HG02678 (cell line): ENCODE results near the gene CSTF3.
A peak's percentile ranks its signal among the peaks of the same experiment; 100 is the strongest.
"Not testable (repeated sequence)": the region's sequence is repeated elsewhere in the genome, so short reads cannot be mapped to it uniquely, and the experiment has no call there.

ENCODE experiments used
- ATAC-seq: cut with Tn5 transposase; IDR thresholded peaks from one replicate; pipeline ENCODE4 v1.9.1; 2021; ENCODE audit warnings: mild to moderate bottlenecking, moderate library complexity; ENCODE audit not compliant: unreplicated experiment

The CSTF3 gene

DNA sequence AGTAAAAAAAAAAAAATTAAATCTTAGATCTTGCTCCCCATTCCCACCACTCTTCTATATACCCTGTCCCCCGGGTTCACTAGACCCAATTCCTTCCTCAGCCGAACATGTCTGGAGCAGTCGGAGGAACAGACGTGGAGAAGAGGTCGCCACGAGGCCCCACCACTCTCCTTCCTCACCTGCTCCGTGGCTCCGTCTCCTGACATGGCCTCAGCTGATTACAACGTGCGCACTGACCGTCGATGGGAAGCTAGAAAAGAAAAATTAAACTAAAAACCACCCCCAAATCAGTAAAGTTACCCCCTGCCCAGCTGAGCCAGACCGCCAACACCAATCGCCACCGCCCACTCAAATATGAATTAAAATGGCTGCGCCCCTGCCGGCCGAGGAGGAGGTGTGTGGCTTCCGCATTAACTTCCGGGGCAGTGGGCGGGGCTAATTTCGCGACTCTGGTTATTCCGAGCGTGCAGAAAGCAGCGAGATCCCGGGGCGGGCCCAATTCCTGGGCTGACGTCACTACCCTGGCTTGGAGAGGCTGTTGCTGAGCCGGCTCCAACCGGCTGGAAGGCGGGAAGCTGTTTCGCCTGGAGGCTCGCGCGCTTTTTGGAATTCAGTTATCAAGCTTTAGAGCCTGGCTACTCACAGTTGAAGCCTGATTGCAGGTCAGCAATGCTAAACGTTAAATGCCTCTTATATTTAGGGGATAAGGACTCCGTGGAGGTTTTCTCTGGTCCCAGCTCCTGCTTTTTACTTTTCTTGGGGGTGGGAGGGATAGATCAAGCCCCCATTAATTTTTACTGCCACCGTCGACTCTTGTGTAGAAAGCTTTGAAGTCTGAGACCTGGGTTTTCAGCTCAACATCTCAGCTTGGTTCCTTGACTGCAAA lies at the start of gene CSTF3:
Gene CSTF3, minus strand, starts transcription at position 361 of the 886 bp plus-strand sequence. Its CDS starts 155 bp downstream, at position 206.
- peak; percentile 91 for ATAC-seq

DNA sequence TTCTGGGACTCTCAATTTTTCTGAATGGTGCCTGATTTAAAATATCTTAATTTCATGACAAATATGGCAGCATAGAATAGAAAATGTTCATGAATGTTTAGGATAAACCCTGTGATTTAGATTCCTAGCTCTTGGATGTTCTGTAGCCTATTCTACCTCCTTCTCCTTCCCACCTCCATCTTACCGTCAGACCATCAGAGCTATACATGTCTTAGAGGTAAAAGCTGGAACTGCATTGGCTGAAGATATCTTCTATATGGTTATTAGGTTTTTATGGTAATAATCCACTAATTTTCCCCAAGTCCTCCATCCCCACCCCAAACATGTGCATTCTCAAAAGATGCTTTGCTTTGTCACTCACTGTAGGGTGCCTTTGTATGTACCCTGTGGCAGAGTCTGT lies 46.9 kb upstream of the CSTF3 start:
- ATAC-seq: no peak

DNA sequence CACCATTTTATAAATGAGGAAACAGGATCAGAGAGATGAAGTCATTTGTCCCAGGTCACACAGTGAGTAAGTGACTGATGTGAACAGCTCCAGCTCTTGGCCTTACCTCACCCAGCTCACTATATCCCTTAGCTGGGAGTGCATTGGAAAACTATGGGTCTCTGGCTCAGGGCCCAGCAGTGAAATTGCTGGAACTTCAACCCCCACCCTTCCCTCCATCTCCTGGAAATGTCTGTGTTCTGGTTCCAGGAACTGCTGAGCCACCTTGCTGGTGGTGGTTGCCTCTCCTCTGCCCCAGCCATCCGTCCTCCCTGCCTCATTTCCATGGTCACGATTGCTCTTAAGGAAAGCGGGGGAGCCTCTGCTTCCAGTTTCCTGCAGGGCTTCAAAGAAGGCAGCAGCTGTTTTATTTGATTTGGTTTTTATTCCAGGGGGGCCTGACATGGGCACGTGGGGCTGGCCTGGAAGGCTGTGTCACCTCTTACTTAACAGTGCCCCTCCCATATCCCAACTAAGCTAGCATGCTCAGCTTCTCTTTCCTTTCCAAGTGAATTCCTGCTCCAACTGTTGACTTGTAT lies 46.2 kb upstream of the CSTF3 start:
- no peak for ATAC-seq

DNA sequence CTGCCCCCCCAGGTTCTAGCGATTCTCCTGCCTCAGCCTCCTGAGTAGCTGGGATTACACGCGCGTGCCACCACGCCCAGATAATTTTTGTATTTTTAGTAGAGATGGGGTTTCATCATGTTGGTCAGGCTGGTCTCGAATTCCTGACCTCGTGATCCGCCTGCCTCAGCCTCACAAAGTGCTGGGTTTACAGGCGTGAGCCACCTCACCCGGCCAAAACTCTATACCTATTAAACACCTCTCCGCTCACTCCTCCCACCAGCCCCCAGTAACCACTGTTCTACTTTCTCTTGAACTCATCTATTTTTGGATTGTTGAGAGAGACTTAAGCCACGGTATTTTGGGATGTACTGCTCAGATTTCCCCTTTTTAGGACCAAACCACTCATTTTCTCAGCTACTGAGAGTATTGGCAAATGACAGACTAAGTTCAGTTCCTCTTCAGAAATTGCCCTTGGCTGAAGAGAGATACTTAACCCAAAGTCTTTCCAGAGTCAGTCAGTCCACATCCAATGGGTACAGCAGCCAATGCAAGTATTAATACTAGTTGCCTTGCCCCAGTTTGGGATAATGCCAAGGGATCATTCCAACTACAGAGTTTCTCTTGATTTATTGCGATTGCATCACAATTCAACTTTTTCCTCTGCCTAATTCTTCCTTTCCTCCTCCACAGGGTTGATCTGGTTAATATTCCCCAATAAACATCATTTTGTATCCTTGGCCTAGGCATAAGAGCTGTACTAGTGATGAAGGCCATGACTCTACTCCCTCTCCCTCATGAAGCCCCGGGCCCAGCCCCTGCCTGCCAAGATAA lies 36.8 kb upstream of the CSTF3 start:
- no peak for ATAC-seq

DNA sequence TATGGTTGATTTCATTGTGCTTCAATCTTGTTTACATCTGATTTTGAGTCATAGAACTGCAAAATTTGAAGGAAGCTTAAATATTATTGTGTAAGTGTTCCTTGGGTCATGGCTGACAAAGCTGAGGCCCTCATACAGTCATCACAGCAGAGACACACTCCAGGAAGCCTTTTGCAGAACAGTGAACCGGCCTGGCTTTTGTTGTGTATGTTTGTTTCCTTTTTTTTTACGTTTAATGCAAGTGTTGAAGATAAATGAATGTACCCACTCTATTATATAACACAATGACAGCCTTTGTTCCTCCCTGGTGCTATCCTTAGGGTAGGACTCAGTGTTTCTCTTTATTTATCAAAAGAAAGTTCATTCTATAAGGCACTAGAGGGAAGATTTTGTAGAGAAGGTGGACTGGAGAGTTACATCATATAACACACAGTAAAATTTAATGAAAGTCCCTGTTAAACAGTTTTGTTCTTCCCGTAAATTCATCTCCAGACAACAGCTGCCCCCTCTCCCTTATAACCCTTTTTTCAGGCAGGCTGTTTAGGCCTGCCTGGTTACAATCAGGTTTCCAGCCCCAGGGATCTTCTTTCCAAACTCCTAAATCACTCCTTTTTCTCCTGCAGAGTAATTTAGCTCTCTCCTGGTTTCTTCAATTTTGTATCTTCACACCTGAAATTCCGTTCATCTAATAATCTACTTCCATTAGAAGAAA lies 34.3 kb upstream of the CSTF3 start:
- ATAC-seq: no peak

DNA sequence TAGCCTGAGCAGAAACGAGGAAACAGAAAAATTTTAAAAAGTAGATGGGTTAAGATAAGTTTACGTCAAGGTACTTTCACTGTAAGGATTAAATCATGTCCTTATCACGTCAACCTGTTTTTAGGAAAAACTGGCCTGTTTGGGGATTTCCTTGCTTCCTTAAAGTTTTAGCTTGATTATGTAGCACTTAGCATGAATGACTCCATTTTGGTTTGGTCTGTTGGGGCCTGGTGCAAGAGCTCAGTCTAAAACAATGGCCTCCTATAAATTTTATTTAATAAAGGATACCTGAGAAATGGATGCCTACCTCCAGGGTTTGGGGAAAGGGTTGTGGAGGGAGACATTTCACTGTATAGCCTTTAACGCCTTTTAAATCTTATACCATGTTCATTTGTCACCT lies 33.2 kb upstream of the CSTF3 start:
- ATAC-seq: no peak

DNA sequence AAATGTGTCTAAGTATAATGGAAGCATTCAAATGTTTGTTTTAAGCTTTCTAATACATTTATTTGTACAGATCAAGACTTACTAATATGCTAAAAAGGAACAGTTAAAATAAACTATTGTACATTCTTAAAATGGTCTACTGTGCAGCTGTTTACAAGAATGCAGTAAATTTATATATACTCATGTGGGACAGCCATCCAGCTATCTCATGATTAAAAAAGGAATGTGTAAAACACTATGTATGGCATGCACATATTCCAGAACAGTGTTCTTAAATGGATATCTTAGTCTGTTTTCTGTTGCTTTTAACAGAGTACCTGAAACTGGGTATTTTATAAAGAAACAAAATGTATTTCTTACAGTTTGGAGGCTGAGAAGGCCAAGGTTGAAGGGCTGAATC lies 30.2 kb upstream of the CSTF3 start:
- ATAC-seq: no peak

DNA sequence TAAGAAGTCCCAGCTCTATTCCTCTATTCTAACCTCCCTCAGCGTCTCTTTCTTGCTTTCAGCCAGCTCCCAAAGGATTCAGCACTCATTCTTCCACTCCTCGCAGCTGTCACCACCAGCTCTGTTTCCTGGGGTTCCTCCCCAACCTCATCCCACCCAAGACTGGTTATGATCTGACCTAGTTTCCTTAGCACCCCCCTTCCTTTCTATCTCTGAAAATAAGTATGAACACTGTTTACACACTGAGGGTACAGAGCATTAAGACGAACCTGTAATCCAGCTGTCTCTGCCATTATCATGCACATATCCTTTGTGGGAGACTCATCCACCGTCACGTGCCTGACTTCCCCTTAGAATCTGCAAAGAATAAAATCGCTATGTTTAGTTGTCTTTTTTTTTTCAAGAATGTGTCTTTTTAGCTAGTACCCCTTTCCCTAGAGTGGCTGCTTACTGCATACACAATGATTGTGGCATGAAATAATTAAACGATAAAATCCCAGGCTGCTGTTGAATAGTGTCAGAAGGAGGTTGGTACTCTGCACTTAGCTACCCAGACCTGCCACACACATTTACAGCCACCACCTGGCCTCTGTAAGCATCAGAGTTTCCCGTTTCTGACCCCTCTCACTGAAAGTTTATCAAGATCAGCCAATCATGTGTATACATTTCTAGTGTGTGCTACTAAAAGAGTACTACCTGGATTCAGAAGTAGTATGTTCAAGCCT lies 26.9 kb upstream of the CSTF3 start:
- ATAC-seq: no peak

DNA sequence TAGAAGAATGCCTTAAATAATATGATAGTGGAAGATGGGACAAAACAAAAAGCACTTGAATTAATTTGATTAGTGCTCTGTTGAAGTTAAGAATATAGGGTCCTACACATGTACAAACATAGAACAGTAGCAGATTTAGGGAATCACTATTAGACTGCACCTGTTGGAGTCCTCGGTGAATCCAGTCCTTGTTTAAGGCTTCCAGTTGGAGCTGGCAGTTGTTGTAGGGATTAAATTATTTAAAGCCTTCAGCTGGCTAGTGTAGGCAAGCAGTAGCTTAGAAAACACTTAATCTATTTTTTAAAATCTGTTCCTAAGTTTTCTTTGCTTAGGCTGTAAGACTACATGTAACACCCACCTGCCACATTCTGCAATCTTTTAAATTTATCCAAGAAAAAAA lies 24.5 kb upstream of the CSTF3 start:
- no peak for ATAC-seq

DNA sequence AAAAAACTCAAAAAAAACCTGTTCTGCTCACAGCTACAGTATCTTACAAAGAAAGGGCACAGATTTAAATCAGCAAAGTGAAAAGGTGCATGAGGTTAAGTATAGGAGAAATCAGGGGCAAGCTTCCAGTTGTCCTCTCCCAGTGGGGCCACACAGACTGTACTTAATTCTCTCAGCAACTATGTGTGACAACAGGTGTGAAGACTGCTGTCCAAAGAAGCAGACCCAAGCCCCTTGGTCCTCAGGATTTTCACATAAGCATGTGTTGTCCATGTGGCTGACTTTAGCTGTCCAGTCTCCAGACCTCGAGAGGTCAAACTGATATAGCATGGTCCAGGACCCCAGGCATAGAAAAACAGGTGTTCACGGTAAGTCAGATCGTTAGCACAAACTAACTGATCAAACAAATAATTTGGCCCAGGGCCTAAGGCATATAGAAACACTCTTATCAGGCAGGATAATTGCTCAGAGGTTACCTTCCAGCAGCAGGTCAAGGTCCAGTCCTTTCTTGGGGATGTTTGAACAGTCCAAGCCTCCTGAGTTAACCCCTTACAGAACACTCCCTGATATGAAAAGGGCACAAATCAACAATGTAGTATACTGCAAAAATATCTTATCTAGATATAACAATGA lies 21.1 kb upstream of the CSTF3 start:
- ATAC-seq: no peak

DNA sequence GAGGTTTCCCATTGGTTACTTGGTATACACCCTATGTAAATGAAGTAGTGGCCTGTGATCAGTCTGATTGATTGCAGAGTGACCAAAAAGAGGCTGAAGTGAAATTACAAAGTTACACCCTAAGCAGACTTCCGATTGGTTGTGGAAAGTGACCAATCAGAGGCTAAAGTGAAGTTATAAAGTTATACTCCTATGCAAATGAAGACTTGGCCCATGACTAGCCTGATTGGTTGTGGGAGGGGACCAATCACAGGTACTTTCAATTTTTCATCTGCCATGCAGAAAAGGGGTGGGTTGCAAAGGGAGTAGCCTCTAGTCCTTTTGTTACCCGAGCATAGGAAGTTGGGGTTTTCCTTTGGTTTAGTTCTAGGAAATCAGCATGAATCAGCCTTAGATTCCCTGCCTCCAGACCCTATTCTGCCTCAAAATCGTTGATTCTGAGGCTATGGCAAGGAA lies 18.1 kb upstream of the CSTF3 start:
- ATAC-seq: no peak

DNA sequence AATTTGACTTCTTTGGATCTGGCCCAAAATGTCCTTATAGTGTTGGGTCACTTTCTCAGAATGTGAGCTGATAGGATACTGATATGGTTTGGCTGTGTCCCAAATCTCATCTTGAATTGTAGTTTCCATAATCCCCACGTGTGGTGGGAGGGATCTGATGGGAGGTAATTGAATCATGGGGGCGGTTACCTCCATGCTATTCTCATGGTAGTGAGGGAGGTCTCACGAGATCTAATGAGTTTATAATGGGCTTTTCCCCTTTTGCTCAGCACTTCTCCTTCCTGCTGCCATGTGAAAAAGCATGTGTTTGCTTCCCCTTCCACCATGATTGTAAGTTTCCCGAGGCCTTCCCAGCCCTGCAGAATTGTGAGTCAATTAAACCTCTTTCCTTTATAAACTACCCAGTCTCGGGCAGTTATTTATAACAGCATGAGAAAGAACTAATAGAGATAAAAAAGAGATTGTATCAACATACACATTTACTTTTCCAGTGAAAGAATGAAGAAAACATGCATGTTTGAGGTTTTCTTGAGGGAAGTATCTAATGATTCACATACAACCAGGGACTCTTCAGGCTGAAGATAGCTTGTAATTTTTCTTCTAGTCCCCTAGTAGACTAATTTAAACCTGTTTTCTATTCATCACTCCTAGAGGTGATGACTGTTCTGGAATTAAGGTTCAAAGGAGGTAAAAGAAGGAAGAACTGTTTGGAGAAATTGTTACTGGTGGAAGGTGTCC lies 17.3 kb upstream of the CSTF3 start:
- no peak for ATAC-seq

DNA sequence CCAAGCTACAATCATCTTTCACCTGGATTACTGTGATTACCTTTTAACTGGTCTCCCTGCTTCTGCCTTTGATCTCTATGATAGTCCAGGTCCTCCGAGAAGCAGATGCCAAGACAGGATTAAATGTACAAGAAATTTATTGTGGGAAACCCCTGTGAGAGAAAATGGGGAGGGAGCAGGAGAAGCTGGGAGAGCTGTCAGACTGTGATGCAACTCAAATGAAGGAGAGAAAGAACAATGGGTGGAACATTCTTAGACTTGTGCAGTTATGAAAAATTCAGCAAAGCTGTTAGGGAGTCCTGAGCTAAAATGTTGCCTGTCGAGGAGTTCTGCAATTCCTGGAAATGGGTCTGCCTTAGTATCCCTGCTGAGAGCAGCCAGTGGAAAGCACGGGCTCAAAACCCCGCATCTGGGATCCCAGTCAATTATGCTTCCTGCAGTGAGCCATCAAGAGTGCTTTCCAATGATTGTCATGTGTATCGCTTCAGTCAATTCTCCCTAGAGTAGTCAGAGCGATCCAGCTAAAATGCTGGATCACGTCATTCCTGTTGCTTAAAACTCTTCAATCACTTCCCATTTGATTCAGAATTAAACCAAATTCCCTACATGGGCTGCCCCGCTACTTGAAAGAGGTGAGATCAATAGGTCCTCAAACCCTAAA lies 16.5 kb upstream of the CSTF3 start:
- no peak for ATAC-seq

DNA sequence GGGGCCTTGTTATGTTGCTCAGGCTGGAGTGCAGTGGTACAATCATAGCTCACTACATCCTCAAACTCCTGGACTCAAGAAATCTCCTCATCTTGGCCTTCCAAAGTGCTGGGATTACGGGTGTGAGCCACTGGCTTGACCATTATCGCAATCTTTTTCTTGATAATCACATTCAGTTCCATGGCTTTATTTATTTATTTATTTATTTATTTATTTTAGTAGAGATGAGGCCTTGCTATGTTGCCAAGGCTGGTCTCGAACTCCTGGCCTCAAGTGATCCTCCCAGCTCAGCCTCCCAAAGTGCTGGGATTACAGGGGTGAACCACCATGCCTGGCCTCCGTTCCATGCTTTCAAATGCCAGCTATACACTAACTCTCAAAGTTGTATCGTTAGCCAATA lies 15.5 kb upstream of the CSTF3 start:
- not testable (repeated sequence) for ATAC-seq

DNA sequence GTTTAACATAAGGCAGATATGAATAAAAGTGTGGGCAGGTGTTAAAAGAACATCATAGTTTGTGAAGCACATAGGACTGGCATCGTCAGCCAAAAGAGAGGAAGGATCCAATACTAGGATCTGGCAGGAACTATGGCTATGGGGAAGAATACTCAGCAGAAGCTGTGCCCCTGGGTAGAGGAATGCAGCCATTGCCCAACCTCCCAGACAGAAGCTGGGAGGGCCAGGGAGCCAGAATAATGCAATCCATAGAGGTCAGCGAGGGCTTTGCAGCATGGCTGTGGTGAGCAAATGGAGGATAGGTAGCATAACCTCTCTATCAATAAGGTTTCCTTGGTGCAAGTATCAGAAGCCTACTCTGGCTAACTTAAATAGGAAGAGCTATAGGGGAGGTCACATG lies 11.7 kb upstream of the CSTF3 start:
- no peak for ATAC-seq

DNA sequence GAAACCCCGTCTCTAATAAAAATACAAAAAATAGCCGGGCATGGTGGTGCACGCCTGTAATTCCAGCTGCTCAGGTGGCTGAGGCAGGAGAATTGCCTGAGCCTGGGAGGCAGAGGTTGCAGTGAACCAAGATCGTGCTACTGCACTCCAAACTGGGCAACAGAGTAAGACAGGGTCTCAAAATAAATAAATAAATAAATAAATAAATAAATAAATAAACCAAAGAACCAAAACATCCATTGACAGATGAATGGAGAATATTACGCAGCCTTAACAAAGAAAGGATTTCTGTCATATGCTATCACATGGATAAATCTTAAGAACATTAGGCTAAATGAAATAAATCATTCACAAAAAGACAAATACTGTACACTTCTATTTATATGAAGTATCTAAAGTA lies 11.1 kb upstream of the CSTF3 start:
- no peak for ATAC-seq

DNA sequence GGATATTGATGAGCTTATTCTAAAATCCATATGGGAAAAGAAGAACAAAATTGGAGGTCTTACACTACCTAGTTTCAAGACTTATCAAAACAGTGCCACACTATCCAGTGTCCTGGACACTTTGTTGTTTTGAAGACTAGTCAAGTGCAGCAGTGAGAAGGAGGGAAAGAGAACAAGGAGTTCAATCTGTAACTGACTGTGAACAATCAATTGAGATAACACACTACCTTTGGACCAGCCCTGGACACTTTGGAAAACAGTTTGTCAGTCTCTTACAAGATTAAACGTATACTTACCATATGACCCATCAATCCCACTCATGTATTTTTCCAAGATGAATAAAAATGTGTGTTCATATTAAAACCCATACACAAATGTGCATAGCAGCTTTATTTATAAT lies 10.0 kb upstream of the CSTF3 start:
- no peak for ATAC-seq

DNA sequence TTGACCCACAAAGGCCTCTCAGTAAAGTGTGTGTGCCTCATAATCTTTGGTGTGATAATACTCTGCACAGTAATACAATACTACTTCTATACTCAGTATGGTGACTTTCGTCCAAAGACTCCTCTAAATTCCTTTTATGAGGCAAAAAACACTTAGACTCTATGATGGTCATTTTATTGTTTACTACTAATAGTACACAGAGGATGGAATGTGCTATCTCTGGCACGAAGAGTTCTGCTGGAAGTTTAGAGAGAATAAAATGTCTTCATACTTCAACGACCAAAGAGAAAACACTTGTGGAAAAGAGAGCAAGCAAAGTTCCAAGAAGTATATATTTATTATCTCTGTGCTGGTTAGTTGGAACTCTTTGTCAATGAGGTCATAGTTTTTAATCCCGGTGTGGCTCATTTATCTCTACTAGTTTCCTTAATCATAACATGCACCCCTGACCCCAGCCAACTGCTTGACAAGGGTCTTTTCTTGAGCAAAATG lies 7.5 kb upstream of the CSTF3 start:
- ATAC-seq: no peak
